Stimulated activated CD8-positive, alpha-beta memory T cell treated with anti-CD3 and anti-CD28 coated beads, Interleukin-4, amount 100 ng/mL, for 24 hours (primary cell): ENCODE results near the gene BMF.
"Not testable (repeated sequence)": the region's sequence is repeated elsewhere in the genome, so short reads cannot be mapped to it uniquely, and the experiment has no call there.

Experiments used
- DNase-seq: peaks from one replicate; pipeline ENCODE4 v3.0.0-alpha.2; 2020; ENCODE audit warnings: low read depth

The BMF gene

GRCh38 chr15:40108855-40109735 lies at the start of gene BMF:
BMF (minus strand) TSS chr15:40108879; CDS start chr15:40106086, 2,793 bp downstream.
- peak; percentile 98 for DNase-seq

DNA sequence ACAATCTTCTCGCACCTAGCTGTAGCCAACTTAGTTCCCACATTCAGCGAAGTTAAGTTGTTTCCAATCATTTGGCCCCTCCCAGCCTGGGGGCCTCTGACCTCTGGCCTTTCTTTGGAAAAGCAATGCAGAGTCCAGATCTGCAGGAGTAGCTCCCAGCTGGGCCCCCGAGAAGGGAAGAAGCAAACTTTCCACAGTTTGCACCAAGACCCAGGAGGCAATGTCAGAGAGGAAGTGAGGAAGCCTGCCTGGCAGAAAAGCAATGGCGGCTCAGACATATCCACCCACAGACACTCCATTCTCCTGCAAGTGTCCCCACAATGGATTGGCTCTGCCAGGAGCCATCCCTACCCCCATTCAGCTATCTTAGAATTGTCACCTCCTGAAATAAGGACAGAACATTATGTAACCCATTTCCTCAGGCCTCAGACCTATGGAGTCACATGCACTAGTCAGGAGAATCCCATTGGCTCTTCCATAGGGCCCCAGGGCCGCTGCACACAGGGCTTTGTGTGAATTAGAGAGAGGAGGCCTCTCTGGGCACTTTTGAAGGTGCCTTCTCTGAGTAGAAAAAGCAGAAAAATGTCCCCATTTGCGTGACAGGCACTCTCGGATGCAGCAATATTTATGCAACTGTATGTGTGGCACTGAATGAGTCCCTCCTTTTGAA lies 49.2 kb upstream of the BMF start:
- no peak for DNase-seq

GRCh38 chr15:40155270-40155910 lies 46.7 kb upstream of the BMF start:
- no peak for DNase-seq

- not testable (repeated sequence) for DNase-seq
Observed at GRCh38 chr15:40154821-40155220, 46.1 kb upstream of the BMF start.

GRCh38 chr15:40151991-40152390 lies 43.3 kb upstream of the BMF start:
- DNase-seq, result no peak

DNA sequence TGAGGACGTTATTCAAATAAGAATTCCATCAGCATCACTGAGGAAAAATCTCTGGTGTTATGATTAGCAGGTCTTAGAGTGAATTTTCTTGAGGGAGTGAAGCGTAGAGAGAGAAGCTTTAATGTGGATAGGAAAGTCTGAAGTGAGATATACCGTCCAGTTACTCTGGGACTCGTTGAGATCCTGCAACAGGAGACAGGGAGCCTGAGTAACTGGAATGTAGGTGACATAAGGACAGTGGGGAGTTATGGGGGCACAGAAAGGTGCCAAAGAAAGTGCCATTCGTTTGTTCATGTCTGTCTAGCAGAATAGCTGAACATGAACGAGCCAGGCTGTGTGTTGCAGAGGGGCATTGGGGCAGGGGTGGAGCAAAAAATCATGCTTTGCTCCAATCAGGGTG lies 42.8 kb upstream of the BMF start:
- DNase-seq, result no peak

- no peak for DNase-seq
Observed at GRCh38 chr15:40150163-40150925, 41.7 kb upstream of the BMF start.

GRCh38 chr15:40149339-40149738 lies 40.7 kb upstream of the BMF start:
- DNase-seq, result no peak

DNA sequence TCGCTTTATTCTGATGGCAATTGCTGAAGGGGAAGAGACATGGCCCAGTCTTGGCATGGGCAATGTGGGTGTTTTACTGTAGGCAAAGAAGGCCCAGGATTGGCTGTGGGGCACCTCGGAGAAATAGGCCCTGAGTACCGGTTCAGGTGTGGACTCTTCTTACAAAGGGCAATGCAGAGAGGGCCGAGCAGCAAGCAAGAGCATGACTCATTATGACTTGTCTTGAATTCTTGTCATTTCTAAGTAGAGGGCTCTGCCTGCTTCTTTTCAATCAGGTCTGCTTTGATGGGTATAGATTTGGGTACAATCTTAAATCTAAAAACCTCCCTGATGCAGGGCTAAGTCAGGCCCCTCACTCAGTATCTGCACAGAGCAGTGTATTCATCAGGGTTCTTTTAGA lies 37.4 kb upstream of the BMF start:
- DNase-seq, result no peak

- DNase-seq, result no peak
Observed at GRCh38 chr15:40142428-40142827, 33.7 kb upstream of the BMF start.

DNA sequence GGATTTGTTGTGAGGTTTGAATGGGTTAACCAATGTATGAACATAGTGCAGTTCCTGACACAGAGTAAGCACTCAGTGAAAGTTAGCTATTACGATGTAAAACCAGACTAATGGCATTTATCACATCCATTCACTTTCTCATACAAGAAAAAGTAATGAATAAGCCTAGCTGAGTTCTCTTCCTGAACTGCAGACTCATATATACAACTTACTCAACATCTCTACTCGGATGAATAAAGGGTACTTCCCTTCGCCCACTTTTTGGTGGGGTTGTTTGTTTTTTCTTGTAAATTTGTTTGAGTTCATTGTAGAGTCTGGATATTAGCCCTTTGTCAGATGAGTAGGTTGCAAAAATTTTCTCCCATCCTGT lies 29.5 kb upstream of the BMF start:
- not testable (repeated sequence) for DNase-seq

DNA sequence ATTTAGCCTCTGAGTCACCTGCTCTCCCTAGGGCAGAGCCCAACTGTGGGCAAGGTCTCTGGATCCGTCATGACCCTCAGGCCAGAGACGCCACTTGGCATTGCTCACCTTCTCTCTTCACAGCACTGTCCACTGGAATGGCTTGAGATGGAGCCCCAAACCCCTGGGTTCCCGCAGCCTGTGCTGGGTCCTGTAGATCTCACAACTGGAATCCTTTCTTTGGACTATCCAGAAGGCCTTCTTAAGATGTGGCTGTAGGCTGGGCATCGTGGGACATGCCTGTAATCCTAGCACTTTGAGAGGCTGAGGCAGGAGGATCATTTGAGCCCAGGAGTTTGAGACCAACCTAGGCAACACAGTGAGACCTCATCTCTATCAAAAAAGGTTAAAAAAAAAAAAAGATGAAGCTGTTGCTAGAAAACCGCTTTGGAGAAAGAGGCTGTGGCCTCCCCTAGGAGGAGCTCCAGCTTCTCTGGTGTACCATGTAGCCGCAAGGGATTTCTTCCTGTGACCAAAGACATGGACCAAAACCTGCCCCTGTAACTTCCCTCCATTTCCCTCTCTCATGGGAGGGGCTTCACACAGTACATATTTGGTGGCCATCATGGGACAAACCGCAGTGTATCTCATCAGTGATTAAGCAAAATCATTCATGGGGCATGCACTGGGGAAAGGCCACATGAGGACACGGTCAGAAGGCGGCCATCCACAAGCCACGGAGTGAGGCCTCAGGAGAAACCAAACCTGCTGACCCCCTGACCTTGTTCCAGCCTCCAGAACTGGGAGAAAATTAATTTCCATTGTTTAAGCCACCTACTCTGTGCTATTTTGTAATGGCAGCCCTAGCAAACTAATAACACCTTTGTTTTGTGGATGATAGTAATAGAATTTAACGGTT lies 28.9 kb upstream of the BMF start:
- no peak for DNase-seq

DNA sequence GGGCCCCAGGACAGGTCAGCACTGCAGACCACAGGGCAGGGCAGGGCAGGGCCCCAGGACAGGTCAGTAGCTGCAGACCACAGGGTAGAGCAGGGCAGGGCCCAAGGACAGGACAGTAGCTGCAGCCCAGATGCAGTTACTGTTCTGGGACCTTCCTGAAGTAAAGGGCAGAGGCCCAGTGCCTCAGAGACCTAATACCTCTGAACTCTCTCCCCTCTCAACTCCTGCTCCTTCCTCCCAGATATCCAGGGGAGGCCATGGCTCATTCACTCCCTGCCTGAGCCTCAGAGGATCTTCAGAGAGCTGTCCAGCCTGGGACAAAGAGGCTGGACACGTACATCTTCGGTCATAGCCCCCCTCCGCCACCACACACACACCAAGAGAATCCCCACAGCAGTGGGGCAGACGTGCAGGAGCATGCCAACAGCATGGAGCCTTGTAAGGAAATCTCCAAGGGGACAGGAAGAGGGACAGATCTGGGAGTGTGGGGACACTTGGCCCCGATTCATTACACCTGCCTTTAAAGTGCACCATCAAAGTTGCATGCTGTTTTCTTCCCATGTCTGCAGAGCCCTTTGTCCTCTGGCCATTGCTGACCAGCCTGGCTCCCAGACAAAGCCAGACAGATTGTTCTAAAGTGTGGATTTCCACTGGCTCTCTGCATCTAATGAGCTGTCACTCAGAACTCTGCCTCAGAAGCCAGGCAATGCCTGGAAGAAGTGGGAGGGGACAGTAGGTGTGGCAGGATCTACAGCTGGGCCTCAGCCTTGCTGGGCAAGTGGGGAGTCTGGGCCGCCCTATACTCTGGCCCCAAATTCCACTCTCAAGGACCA lies 28.0 kb upstream of the BMF start:
- DNase-seq, result no peak

DNA sequence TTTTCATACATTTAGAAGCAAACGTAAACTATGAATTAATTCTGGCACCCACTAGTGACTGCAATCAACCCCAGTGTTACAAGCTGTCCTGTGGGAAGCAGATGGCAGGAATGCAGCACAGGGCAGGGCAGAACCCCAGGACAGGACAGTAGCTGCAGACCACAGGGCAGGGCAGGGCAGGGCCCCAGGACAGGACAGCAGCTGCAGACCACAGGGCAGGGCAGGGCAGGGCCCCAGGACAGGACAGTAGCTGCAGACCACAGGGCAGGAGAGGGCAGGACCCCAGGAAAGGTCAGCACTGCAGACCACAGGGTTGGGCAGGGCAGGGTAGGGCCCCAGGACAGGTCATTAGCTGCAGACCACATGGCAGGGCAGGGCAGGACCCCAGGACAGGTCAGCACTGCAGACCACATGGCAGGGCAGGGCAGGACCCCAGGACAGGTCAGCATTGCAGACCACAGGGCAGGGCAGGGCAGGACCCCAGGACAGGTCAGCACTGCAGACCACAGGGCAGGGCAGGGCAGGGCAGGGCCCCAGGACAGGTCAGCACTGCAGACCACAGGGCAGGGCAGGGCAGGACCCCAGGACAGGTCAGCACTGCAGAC lies 27.3 kb upstream of the BMF start:
- DNase-seq, result not testable (repeated sequence)

DNA sequence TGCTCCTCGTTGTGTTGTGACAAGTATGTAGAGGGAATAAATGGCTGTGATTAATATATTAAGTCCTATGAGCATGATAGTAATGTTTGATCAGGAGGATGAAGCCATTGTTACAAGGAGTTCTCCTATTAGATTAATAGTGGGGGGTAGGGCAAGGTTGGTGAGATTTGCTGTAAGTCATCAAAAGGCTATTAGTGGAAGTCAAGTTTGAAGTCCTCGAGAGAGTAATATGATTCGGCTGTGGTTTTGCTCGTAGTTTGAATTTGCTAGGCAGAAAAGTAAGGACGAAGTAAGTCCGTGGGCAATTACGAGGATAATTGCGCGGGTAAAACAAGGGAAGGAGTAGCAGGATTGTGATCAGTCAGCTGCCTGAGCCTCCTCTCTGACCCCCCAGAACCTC lies 26.2 kb upstream of the BMF start:
- DNase-seq, result no peak

- no peak for DNase-seq
Observed at GRCh38 chr15:40133544-40133943, 24.9 kb upstream of the BMF start.

DNA sequence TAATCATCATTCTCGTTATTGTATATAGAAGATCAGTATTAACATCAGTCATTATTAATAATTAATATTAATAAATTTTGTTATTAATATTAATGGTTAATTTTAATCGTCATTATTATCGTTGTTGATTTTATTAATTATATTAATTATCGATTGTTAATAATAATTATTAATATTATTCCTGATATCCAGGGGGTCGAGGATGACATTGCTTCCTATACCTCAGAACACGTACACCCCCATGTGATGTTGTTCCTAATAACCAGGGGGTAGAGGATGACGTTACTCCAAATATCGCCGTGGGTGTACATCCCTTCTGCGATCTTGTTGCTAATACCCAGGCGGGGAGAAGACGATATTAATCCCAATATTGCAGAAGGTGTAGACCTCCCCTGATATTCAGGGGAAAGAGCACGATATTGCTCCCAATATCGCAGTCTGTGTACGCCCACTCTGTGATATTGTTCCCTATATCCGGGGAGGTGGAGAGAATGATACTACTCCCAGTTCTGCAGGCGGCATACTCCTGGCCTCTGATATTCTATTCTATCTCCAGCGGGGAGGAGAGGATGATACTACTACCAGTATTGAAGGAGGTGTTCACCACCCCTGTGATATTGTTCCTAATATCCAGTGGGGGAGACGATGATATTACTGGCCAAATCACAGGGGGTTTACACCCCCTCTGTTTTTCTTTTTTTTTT lies 22.3 kb upstream of the BMF start:
- DNase-seq, result no peak

- no peak for DNase-seq
Observed at GRCh38 chr15:40130118-40130517, 21.4 kb upstream of the BMF start.
